ENCODE results near the gene TICAM2. TPM values are rescaled to one million over a fixed set of nuclear protein-coding genes. Genes with fewer than 3 reads are reported as not detected.

TICAM2 gene
- polyA plus RNA-seq, 12 donors = 5.5 to 8.4 (median 7.6) TPM; not detected in 2

- DNase-seq = no peak
Observed at GRCh38 chr5:115616472-115616871, 14.2 kb upstream of the TICAM2 start.

- DNase-seq = no peak
Observed at GRCh38 chr5:115611873-115612272, 9.6 kb upstream of the TICAM2 start.

GRCh38 chr5:115607935-115608334 is 5.7 kb upstream of the TICAM2 start:
- DNase-seq = no peak

GRCh38 chr5:115605436-115605835 is 3.2 kb upstream of the TICAM2 start:
- no peak for DNase-seq

- no peak for DNase-seq
Observed at GRCh38 chr5:115602591-115603125, 379 bp upstream of the TICAM2 start.

GRCh38 chr5:115600766-115601165 is 1.5 kb downstream of the TICAM2 start:
- DNase-seq = no peak

- no peak for DNase-seq
Observed at GRCh38 chr5:115599924-115600323, 2.4 kb downstream of the TICAM2 start.

GRCh38 chr5:115599502-115599901 is 2.8 kb downstream of the TICAM2 start:
- no peak for DNase-seq

GRCh38 chr5:115594128-115595047 is 7.9 kb downstream of the TICAM2 start:
- DNase-seq = no peak

GRCh38 chr5:115589043-115589442 is 13.2 kb downstream of the TICAM2 start:
- no peak for DNase-seq

GRCh38 chr5:115588640-115589039 is 13.6 kb downstream of the TICAM2 start:
- no peak for DNase-seq

- no peak for DNase-seq
Observed at GRCh38 chr5:115586525-115587146, 15.6 kb downstream of the TICAM2 start.

- DNase-seq = no peak
Observed at GRCh38 chr5:115585265-115585664, 17.0 kb downstream of the TICAM2 start.

- no peak for DNase-seq
Observed at GRCh38 chr5:115584501-115584900, 17.8 kb downstream of the TICAM2 start.

- DNase-seq = no peak
Observed at GRCh38 chr5:115583474-115583873, 18.8 kb downstream of the TICAM2 start.

- no peak for DNase-seq
Observed at GRCh38 chr5:115580941-115581340, 21.3 kb downstream of the TICAM2 start.

GRCh38 chr5:115579747-115580173 is 22.5 kb downstream of the TICAM2 start:
- no peak for DNase-seq

- DNase-seq = no peak
Observed at GRCh38 chr5:115579216-115579615, 23.1 kb downstream of the TICAM2 start.

- DNase-seq = no peak
Observed at GRCh38 chr5:115578657-115579056, 23.6 kb downstream of the TICAM2 start.

GRCh38 chr5:115577741-115578140 is 24.5 kb downstream of the TICAM2 start:
- no peak for DNase-seq

GRCh38 chr5:115577329-115577728 is 24.9 kb downstream of the TICAM2 start:
- no peak for DNase-seq

GRCh38 chr5:115575167-115576070 is 26.9 kb downstream of the TICAM2 start:
- DNase-seq = no peak
